HL-60 (cell line): ENCODE results near the gene DBX1.

Experiments used
- GABPA ChIP-seq: IDR thresholded peaks from 2 replicates; pipeline ENCODE4 v1.6.1; 2012; ENCODE audit warnings: low read depth
- POLR2AphosphoS5 ChIP-seq: IDR thresholded peaks from 2 replicates; pipeline ENCODE4 v1.6.1; 2012; ENCODE audit warnings: low read depth
- TF ChIP-seq, protein P1 (sequence below): IDR thresholded peaks from one replicate; pipeline ENCODE4 v1.5.1; 2011; ENCODE audit warnings: low read length, control low read depth, inconsistent platforms; ENCODE audit not compliant: insufficient read depth

DNA sequence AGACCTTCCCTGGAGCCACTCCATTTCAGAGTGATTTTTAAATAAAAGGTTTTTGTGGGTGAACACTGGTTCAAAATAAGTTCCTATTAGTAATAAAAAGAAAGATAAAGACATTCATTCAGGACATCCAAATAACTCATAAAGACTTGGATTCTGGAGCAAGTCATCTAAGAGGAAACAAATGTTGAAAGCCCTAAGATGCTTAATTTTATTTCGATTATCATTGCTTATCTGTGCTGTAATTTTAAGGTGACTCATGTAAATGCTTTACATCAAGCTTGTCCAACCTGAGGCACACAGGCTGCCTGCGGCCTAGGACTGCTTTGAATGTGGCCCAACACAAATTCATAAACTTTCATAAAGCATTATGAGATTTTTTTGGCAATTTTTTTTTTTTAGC, 34.2 kb upstream of the DBX1 start:
- TF ChIP-seq, protein P1, sequence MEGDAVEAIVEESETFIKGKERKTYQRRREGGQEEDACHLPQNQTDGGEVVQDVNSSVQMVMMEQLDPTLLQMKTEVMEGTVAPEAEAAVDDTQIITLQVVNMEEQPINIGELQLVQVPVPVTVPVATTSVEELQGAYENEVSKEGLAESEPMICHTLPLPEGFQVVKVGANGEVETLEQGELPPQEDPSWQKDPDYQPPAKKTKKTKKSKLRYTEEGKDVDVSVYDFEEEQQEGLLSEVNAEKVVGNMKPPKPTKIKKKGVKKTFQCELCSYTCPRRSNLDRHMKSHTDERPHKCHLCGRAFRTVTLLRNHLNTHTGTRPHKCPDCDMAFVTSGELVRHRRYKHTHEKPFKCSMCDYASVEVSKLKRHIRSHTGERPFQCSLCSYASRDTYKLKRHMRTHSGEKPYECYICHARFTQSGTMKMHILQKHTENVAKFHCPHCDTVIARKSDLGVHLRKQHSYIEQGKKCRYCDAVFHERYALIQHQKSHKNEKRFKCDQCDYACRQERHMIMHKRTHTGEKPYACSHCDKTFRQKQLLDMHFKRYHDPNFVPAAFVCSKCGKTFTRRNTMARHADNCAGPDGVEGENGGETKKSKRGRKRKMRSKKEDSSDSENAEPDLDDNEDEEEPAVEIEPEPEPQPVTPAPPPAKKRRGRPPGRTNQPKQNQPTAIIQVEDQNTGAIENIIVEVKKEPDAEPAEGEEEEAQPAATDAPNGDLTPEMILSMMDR = no peak
- TF ChIP-seq POLR2AphosphoS5 = no peak
- TF ChIP-seq GABPA = no peak
